Activated CD8-positive, alpha-beta memory T cell treated with anti-CD3 and anti-CD28 coated beads, Interleukin-2, amount 50 U/mL, for 48 hours (primary cell): ENCODE measurements around the gene PAPLN.

Experiments
- DNase-seq: peaks from one replicate; pipeline ENCODE4 v3.0.0-alpha.2; 2020

Gene PAPLN

GRCh38 chr14:73262427-73263183 lies 25.3 kb downstream of the PAPLN start:
- no peak for DNase-seq

GRCh38 chr14:73263606-73264005 lies 26.3 kb downstream of the PAPLN start:
- no peak for DNase-seq

- no peak for DNase-seq
Observed at GRCh38 chr14:73264080-73264884, 27.0 kb downstream of the PAPLN start.

- DNase-seq, result no peak
Observed at GRCh38 chr14:73264885-73265720, 27.8 kb downstream of the PAPLN start.

GRCh38 chr14:73265721-73266046 lies 28.4 kb downstream of the PAPLN start:
- no peak for DNase-seq

DNA sequence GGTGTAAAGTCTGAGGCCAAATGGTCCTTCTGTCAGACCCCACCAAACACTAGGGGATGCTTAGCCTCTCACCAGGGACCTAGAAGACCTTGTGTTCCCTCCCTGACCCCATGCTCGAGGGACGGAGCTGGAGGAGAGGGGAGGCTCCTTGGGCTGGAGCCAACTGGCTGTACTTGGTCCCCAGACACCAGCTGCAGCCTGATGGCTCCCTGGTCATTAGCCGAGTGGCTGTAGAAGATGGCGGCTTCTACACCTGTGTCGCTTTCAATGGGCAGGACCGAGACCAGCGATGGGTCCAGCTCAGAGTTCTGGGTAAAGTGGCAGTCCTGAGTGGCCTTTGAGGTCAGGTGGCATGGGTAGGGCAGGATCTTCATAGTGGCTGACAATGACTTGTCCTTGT lies 29.0 kb downstream of the PAPLN start:
- DNase-seq, result no peak

- no peak for DNase-seq
Observed at GRCh38 chr14:73267474-73267873, 30.2 kb downstream of the PAPLN start.

DNA sequence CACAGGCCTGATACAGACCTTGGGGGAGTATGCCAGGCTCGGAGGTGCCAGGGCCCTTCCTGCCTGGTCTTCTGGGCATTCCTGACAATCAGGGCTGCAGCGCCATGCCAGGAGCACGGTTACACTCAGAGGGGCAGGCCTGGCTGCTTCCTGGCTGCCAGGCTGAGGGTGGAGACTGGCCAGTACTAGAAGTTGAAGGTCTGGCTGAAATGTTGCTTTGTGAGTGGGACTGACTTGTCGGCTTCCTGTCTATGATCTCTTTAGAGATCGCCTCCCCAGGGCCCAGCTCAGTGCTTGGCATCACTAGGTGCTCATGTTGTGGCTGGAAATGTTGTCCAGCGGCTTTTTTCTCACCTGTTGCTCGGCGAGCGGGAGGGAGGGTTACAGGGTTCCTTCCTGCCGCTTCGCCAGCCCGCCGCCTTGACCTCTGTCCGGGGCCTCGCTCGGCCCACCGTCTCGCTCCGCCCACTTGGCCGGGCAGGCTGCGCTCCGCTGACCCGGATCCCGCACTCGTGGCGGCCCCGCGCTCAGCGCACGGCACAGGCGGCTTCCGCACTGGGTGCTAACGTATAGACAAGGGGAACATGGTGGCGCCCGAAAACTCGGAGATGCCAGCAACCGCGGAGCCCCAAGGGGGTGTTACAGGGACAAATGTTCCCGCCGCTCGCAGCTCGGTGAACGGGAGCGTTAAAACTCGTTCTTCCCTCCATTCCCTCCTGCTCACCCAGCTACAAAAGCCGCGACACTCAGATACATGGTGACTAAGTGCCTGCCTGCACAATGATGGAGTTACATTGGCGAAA lies 32.6 kb downstream of the PAPLN start:
- no peak for DNase-seq

- DNase-seq, result no peak
Observed at GRCh38 chr14:73272393-73272792, 35.1 kb downstream of the PAPLN start.

DNA sequence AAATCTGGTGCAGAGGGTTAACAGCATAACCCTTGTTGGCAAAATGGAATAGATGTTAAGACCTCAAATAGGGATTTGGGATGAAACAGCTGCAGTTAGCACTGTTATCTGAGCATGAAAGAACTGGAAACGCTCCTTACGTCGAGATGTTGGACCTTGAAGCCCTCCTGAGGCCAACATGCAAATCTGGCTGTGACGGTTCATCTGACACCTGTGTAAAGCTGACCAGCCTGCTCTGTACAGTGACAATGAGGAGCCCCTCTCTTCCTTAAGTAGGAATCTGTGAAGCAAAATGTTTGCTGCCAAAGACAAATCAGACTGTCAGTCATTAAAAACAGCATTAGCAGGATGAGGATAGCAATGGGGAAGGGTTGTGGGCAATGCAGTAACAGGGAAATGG lies 36.5 kb downstream of the PAPLN start:
- no peak for DNase-seq

DNA sequence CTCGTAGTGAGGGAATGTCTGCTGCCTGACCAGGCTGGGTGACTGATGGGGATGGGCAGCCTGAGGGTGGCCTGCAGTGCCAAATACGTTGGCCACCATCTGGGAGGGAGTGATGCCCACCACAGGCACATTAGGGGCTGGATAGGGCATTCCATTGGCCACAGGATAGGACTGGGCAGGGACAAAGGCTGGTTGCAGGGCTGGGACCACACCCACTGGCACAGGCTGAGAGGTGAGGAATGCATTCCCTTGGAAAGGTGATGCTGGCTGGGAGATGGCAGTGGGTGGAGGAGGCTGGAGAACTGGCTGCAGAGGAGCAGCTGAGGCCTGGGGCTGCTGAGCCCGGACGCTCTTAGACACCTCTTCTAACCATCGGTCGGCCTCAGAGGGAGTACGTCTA lies 39.5 kb downstream of the PAPLN start:
- no peak for DNase-seq

GRCh38 chr14:73277376-73277775 lies 40.1 kb downstream of the PAPLN start:
- no peak for DNase-seq

- no peak for DNase-seq
Observed at GRCh38 chr14:73280903-73281302, 43.6 kb downstream of the PAPLN start.

GRCh38 chr14:73283608-73284379 lies 46.5 kb downstream of the PAPLN start:
- DNase-seq, result no peak

GRCh38 chr14:73285979-73286378 lies 48.7 kb downstream of the PAPLN start:
- no peak for DNase-seq

DNA sequence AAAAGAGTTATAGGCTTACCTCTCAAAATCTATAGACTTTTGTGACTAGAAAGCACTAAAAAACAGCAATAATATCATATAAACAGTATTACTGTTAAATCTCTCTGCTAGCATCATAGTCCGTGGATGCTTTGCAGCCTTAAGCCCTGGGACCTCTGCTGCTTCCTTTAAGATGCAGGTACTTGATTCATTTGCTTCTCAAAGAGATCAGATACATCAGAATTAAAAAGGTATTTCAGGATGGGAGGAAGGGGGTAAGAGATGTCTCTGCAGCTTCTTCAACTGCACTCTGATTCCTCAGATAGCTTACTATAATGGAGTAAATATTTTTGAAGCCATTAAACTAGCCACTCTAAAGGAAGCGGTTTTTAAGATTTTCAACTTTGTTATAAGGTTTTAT lies 49.3 kb downstream of the PAPLN start:
- no peak for DNase-seq

- no peak for DNase-seq
Observed at GRCh38 chr14:73287071-73287470, 49.8 kb downstream of the PAPLN start.

GRCh38 chr14:73289308-73289707 lies 52.0 kb downstream of the PAPLN start:
- no peak for DNase-seq

DNA sequence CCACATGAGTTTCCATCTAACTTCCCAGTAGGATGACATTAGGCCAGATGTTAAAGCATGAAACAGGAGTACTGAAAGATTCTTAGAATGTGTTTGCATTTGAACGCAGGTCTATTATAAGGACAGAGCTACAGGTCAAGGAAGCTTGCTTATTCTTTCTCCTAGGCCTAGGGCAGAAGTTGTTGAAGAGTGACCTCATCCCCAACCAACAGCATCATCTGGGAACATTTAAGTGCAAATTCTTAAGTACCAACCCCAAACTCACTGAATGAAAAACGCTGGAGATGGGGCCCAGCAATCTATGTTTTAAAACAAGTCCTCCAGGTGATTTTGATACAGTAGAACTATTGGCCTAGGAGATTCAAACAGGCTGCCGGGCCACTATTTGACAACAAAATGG lies 52.4 kb downstream of the PAPLN start:
- no peak for DNase-seq

DNA sequence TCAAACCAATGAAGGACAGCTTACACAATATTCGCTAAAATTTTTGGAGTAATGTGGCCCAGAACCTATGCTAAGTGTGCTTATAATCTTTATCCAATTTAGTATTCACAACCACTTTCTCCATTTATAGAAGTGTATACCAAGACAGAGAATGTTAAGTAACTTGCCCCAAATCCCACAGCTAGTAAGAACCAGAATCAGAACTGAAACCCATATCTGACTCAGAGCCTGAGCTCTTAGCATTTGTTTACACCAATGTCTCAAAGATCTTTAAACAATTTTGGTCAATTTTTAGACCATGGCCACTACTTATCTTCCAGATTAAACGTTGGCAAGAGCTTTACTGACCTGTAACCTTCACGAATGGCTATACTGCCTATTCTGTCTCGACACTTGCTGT lies 53.0 kb downstream of the PAPLN start:
- DNase-seq, result no peak

- no peak for DNase-seq
Observed at GRCh38 chr14:73293782-73294781, 56.8 kb downstream of the PAPLN start.
